ENCODE measurements around the gene C19orf53.

Gene C19orf53

DNA sequence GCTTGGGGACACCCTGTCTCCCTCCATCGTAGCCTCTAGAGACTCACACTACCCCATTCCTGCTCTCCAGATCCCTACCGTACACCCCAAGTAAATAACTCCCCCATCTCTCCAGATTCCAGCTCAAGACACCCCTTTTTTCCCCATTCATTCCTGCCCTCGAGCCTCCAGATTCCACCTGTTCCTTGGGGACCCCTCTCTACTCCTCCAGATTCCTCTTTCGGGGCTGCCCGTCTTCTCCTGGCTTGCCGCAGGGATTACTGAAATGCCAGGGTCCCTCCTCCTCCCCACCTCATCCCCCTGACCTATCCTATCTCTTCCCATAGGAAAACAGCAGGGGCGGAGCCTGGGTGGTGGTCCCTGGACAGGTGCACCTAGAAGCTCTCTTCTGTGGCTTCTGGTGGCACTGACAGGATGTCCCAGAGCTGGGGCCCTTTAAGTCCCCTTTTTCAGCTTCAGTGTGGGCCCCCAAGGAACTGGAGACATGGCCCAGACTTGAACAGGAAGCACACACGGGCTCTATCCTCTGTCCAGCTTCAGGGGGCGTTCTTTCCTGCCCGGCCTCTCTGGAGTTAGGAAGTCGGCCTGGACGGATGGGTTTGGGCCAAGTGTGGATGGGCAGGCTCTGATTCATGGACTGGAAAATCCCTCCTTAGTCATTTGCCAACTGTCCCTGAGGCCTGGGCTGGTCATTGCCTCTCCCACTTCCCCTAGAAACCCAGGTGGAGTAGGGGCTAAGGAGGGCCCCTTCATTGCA is 22.2 kb downstream of the C19orf53 start:
- no peak for DNase-seq

GRCh38 chr19:13797058-13797440 is 22.8 kb downstream of the C19orf53 start:
- DNase-seq: no peak

- no peak for DNase-seq
These were observed 23.6 kb downstream of the C19orf53 start for GRCh38 chr19:13797870-13798269.

DNA sequence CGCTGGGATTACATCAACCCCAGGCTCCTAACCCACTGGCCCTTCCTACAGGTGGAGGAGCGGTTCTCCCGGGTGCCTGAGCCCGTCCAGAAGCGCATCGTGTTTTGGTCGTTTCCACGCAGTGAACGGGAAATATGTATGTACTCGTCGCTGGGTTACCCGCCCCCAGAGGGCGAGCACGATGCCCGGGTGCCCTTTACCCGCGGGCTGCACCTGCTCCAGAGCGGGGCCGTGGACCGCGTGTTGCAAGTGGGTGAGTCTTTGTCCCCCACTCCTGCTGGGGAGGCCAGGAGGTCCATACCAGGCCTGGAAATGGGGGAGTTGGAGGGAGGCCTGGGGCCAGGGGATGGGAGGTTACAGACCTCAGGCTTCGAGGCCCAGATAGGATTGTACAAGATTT is 25.4 kb downstream of the C19orf53 start:
- DNase-seq: no peak

DNA sequence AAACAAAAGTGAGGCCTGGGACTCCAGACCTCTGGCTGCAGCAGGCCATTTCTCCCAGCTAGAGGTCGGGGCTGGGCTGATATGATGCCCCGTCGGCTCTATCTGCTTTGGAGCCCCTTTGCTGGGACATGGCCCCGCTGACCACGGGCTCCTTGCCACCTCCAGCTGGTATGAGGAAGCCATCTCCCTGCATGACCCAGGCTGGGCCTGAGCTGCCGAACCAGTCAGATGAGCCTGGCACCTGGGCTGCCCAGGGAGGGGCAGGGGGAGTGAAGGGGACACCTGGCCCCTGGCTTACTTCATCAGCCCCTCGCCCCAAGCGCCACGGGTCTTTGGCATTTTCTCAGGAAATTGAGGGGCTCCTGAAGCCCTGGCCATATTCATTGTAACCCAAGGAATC is 28.8 kb downstream of the C19orf53 start:
- no peak for DNase-seq

DNA sequence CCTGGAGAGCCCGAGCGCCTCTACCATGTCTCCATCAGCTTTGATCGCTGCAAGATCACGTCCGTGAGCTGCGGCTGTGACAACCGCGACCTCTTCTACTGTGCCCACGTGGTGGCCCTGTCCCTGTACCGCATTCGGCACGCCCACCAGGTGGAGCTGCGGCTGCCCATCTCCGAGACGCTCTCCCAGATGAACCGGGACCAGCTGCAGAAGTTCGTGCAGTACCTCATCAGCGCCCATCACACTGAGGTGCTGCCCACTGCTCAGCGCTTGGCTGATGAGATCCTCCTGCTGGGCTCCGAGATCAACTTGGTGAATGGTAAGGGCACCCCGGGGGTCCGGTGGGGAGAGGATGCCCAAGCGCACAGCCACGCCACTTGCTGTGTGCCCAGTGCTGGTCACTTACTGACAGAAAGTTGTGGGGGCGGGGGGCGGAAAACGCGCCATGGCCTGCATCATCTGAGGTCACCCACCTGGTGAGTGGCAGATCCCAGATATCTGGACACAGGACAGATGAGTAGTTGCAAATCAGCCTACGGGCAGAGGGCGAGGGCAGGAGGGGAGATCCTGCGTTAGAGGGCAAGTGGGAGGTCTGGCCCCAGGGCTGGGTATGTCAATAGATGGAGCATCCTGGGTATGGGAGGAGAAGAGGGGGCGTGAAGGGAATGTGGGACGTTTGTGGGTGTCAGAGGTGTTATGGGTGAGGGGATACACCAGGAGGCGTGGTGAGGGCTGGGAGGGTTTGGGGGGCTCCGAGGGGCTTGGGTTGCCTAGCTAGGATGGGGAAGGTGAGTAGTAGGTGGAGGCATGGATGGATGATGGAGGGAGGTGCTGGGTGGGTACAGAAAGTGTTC is 30.8 kb downstream of the C19orf53 start:
- DNase-seq: no peak

DNA sequence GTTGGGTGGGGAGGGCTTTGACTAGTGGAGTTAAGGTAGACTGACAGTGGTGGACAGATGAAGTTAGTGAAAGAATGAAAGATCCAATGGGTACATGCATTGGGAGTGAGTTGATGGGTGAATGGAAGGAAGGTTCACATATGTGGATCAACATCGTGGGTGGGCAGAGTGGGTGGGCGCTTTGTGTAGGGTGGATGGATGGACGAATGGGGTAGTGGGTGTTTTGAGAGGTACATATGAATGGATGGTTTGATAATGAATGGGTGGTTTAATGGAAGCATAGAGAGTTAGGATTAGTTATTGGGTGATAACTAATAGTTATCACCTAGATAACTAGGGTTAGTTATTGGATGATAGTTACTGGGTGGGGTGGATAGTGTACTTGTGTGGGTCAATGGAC is 32.5 kb downstream of the C19orf53 start:
- DNase-seq: no peak

DNA sequence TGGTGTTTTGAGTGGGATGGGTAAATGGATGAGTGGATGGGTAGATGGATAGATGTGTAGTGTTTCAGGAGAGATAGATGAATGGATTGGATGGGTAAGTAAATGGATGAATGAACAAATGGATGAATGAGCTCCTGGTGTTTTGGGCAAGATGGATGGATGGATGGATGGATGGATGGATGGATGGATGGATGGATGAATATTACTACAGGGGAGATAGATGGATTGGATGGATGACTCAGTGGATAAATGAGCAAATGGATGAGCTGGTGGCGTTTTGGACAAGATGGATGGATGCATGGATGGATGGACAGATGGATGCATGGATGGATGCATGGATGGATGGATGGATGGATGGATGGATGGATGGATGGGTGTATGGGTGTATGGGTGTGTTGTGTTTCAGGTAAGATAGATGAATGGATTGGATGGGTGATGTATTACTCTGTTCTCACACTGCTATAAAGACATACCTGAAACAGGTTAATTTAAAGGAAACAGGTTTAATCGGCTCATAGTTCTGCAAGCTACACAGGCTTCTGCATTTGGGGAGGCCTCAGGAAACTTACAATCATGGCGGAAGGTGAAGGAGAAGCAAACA is 33.3 kb downstream of the C19orf53 start:
- DNase-seq: no peak

DNA sequence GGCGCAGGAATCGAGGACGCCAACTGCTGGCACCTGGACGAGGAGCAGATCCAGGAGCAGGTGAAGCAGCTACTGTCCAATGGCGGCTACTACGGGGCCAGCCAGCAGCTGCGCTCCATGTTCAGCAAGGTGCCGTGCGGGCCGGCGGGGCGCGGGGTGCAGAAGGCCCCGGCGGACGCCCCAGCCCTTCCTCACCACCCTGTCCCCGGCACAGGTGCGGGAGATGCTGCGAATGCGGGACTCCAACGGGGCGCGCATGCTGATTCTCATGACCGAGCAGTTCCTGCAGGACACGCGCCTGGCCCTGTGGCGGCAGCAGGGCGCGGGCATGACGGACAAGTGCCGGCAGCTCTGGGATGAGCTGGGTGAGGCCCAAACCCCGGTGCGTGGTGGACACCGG is 34.6 kb downstream of the C19orf53 start:
- no peak for DNase-seq

GRCh38 chr19:13812544-13812943 is 38.3 kb downstream of the C19orf53 start:
- DNase-seq: no peak

DNA sequence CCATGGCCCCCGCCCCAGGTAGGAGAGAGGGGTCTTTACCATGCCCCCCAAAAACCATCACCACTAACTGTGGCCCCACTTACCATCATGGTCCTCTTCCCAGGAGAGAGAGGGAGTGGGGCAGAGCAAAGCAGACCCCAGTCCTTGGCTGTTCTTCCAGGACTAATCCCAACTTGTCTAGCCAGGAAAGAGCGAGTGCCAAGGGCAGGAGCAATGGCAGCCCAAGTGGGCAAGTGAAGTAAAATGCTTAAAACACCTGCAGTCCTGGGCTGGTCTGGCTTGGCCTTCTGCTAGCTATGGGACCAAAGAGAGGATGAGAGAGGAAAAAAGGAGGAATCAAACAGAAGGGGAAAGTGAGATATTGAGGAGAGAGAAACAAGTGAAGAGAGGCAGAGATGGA is 38.9 kb downstream of the C19orf53 start:
- DNase-seq: no peak

- no peak for DNase-seq
These were observed 40.3 kb downstream of the C19orf53 start for GRCh38 chr19:13814550-13814949.

DNA sequence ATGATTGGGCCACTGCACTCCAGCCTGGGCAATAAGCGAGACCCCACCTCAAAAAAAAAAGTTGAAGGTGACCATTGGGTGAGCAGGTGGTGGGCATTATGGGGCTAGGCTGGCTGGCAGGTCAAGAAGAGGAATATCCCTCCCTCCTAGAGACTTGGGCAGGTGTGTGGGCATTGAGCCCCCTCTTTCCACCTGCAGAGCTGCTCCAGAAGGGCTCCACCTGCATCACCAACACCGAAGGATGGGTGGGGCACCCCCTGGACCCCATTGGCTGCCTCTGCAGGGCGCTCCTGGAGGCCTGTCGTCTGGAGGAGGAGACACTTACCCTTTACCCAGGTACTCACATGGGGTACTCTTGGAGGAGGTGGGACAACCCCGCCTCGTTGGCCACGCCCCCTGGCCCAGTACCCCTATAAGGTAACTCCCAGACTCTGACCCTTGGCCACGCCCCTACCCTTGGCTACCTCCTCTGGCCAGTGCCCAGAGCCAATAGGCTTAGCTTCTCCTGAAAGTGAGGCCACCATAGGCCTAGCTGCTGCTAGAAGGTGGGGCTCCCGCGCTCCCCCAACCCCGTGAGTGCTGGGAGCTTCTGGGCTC is 42.9 kb downstream of the C19orf53 start:
- no peak for DNase-seq

DNA sequence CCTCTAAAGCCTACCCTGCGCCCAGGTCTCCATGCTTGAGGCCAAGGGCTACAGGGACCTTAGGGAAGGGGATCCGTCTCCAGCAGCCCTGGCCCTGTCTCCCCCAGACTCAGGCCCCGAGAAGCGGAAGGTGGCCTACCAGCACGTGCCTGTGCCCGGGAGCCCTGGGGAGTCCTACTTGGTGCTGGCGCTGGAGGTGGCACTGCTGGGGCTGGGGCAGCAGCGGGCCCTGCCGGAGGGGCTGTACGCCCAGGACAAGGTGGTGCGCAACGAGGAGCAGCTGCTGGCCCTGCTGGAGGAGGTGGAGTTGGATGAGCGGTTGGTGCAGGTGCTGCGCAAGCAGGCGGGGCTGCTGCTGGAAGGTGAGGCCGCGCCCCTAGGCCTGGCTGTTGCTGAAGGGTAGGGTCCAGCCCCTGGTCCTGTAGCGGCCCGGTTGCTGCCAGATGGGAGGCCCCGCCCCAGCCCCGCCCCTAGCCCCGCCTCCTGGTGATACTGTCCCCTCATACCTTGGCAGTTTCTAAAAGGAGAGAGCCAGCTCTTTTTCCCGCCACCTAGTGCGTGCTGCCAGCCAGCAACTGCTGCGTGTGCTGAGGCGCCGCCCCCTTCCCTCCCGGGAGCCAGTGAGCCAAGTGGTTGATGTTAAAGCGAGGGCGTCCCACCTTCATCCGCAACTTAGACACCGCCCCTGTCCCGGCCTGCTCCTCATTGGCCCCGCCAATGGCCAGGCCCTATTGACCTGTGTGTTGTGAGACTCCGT is 43.5 kb downstream of the C19orf53 start:
- no peak for DNase-seq

DNA sequence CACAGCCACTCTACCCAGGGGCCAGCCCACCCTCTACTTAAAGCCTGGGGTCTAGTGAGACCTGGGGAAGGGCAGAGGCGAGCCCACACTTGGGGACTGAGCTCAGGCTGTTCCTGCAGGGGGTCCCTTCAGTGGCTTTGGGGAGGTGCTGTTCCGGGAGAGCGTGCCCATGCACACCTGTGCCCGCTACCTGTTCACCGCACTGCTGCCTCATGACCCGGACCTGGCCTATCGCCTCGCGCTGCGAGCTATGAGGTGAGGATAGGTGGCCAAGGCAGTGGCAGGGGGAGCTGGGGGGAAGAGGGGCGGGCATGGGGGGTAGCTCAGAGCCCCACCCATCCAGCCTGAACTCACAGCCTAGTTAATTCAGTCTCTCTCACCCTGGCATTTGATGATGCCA is 45.0 kb downstream of the C19orf53 start:
- DNase-seq: no peak

- no peak for DNase-seq
These were observed 47.0 kb downstream of the C19orf53 start for GRCh38 chr19:13821292-13821691.

DNA sequence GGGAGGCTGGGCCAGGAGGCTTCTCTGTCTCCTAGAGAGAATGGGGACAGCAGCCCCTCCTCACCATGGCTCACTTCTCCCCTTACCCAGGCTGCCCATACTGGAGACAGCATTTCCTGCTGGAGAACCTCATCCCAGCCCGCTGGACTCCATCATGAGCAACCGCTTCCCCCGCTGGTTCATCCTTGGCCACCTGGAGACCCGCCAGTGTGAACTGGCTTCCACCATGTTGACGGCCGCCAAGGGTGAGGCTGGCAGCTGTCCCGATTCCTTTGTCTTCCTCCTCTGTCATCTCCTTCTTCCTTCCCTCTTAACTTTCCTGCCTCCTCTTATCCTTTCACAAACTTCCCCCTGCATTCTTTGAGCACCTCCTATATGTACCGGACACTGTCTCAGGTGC is 49.0 kb downstream of the C19orf53 start:
- no peak for DNase-seq

- DNase-seq: no peak
These were observed 49.6 kb downstream of the C19orf53 start for GRCh38 chr19:13823901-13824300.

DNA sequence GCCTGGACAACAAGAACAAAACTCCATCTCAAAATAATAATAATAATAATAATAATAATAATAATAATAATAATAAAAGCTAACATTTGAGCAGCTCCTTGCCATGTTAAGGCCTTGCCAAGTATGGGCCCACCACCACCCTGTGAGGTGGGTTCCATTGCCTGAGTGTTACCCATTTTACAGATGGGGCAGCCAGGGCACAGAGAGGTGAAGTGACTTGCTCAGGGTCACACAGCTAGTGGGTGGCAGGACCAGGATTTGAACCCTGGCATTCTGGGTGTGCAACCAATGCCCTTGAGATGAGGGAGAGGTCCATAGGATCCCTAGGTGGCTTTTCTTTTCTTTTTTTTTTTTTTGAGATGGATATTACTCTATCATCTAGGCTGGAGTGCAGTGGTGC is 50.4 kb downstream of the C19orf53 start:
- DNase-seq: no peak

GRCh38 chr19:13825489-13826441 is 51.5 kb downstream of the C19orf53 start:
- DNase-seq: no peak

DNA sequence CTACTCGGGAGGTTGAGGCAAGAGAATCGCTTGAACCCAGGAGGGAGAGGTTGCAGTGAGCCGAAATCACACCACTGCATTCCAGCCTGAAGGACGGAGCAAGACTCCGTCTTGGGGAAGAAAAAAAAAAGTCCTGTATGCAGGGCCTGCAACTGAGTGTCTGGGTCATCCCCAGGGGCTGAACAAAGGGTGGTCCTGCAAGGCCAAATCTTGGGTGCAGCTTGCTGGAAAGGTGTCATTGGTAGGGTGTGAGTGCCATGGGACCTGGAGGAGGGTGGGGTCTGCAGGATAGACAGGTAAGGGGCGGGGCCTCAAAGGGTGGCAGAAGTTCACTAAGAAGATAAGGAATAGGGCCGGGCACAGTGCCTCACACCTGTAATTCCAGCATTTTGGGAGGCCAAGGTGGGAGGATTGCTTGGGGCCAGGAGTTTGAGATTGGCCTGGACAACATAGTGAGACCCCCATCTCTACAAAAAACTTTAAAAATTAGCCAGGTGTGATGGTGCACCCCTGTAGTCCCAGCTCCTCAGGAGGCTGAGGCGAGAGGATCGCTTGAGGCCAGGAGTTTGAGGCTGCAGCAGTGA is 52.5 kb downstream of the C19orf53 start:
- no peak for DNase-seq
